Activated naive CD8-positive, alpha-beta T cell treated with anti-CD3 and anti-CD28 coated beads for 36 hours (primary cell): ENCODE data around the gene KLB. TPM values are rescaled to one million over a fixed set of nuclear protein-coding genes. Genes with fewer than 3 reads are reported as not detected.

Experiments
- DNase-seq: peaks from one replicate; pipeline ENCODE4 v3.0.0; 2021
- H3K27ac Mint-ChIP-seq: one replicate; pipeline ENCODE4 v1.8.0; 2022; ENCODE audit warnings: mild to moderate bottlenecking, moderate library complexity, mixed read lengths
- H3K27me3 Mint-ChIP-seq: one replicate; pipeline ENCODE4 v1.8.0; 2022; ENCODE audit warnings: mild to moderate bottlenecking, mixed read lengths
- H3K36me3 Mint-ChIP-seq: one replicate; pipeline ENCODE4 v1.8.0; 2021; ENCODE audit warnings: mild to moderate bottlenecking, mixed read lengths
- H3K4me1 Mint-ChIP-seq: one replicate; pipeline ENCODE4 v1.8.0; 2021; ENCODE audit warnings: mixed read lengths
- H3K4me3 Mint-ChIP-seq: one replicate; pipeline ENCODE4 v1.8.0; 2022; ENCODE audit warnings: mild to moderate bottlenecking, moderate library complexity, mixed read lengths
- H3K9me3 Mint-ChIP-seq: one replicate; pipeline ENCODE4 v1.8.0; 2022; ENCODE audit warnings: mixed read lengths
- total RNA-seq, 2 experiments: library from RNA; stranded (reverse); gene quantifications; one replicate each; pipeline ENCODE4 v1.2.3, GENCODE V29; 2021

The KLB gene
- total RNA-seq, 2 experiments from 2014 or later, result not detected

DNA sequence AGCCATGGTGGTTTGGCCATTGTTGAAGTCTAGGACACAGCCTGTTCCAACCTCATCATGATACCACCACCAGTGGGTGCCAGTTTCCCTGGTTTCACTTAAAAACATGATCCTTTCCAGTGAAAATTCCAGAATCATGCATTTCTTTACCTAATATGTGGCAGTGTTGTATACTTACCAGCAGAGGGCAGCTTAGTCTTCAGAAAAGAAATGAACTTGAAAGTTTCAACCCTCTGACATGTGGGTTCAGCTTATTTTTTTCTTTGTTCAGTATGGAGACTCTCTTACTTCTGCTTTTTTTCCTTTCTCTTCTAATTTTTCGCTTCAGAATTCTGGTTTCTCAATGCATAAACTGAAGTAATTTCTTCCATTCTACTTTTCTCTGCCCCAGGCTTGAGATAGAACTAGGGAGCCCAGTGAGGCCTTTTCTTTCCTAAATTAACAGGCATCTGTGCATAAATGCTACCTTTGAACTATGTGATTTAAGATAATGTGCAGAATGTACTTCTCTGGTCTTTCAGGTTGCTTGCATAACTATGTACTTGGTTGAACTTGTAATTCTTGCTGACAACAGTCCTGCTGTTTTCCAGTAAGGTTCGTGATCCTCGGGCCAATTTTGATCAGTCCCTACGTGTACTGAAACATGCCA, 62.8 kb downstream of the KLB start:
- no peak for DNase-seq
- H3K4me1 Mint-ChIP-seq, result peaks cover 14% of the 10 kb centered on the region
- no peaks in the 10 kb centered on the region for H3K27me3 Mint-ChIP-seq
- H3K4me3 Mint-ChIP-seq, result no peak overlapping the region
- H3K27ac Mint-ChIP-seq, result peak overlapping the region; percentile 79
- peaks cover 27% of the 10 kb centered on the region for H3K36me3 Mint-ChIP-seq
- no peaks in the 10 kb centered on the region for H3K9me3 Mint-ChIP-seq

DNA sequence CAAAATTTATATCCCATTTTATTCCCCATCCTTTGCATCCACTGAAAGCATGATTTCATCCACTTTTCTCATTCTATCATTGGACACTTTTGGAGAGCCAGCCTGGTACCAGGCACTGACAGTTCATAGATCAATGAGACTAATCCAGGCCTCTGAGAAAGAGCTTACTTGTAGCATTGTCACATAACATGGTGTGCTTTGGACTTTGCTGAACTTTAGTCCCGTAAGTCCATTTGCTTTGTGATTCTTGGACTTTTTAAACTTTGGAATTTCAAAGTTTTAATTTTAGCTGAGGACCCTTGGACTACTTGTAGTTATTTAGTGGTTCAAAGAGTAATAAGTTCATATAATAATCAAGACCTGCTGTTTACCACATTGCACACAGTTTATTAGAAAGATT, 63.7 kb downstream of the KLB start:
- Mint-ChIP-seq H3K27ac (no peak overlapping the region), H3K4me3 (no peak overlapping the region), H3K27me3 (no peaks in the 10 kb centered on the region), H3K9me3 (no peaks in the 10 kb centered on the region), H3K36me3 (peaks cover 21% of the 10 kb centered on the region), H3K4me1 (peaks cover 8% of the 10 kb centered on the region)
- no peak for DNase-seq

DNA sequence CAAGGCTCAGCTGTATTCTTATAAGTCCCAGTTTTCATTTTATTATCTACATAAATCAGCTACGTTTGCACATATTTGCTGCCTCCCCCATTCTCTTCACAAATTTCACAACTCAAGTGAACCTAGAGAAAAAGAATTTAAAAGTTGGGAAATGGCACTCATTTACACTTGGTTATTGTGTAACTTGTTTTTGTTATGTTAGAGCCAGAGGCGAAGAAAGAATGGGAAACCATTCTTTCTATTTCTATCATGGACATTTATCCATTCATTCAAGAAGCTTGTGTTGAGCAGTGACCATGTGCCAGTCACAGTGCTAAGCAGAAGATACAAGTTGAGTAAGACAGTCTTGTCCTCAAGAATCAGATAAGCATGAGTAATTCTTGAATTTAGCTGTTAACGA, 65.7 kb downstream of the KLB start:
- H3K4me3 Mint-ChIP-seq, result no peak overlapping the region
- H3K9me3 Mint-ChIP-seq, result no peaks in the 10 kb centered on the region
- no peaks in the 10 kb centered on the region for H3K27me3 Mint-ChIP-seq
- DNase-seq, result no peak
- H3K4me1 Mint-ChIP-seq, result peaks cover 8% of the 10 kb centered on the region
- H3K36me3 Mint-ChIP-seq, result peaks cover 21% of the 10 kb centered on the region
- H3K27ac Mint-ChIP-seq, result no peak overlapping the region

DNA sequence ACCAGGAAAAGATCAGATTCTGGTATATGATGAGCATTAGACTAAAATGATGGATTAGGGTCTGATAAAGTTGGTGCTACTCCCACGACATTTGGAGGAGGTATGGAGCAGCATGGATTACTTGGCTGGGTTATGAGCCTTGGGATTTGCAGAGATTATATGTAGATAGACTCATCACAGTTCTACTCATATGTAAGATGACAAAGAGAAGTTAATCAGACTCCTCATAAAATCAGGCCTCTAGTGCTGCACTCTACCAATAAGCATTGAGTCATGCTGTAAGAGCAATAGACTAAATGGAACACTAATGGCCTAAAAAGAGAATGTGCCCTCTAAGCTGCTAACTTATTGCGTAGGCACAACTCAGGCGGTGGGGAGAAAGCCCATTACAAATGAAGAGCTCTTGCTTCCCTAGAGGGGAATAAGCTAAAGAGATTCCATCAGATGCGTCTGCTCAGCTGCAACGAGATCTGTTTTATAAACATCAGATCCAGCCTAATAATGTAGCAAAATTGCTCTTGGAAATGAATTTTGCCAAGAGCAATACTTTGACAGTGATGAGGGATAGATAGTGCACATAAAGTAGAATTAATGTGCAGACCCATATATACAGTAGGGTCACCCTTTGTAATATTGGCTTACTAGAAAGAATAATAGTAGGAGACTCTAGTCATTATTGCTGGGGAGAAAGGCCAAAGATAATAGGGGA, 69.6 kb downstream of the KLB start:
- Mint-ChIP-seq H3K4me1 (no peaks in the 10 kb centered on the region), H3K27ac (no peak overlapping the region), H3K36me3 (peaks cover 5% of the 10 kb centered on the region), H3K4me3 (no peak overlapping the region), H3K27me3 (no peaks in the 10 kb centered on the region), H3K9me3 (no peaks in the 10 kb centered on the region)
- no peak for DNase-seq

DNA sequence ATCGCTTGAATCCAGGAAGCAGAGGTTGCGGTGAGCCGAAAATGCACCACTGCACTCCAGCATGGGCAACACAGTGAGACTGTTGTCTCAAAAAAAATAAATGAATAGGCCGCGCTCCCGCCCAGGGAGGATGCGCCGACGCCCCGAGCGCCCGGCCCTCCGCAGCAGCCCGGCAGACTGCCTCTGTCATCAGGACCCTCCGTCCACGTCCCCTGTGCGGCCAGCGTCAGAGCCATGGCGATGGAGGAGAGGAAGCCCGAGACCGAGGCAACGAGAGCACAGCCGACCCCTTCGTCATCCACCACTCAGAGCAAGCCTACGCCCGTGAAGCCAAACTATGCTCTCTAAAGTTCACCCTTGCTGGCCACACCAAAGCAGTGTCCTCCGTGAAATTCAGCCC, 73.5 kb downstream of the KLB start:
- Mint-ChIP-seq H3K36me3 (no peaks in the 10 kb centered on the region), H3K4me3 (no peak overlapping the region), H3K27ac (no peak overlapping the region), H3K27me3 (no peaks in the 10 kb centered on the region), H3K9me3 (no peaks in the 10 kb centered on the region), H3K4me1 (no peaks in the 10 kb centered on the region)
- DNase-seq, result no peak

DNA sequence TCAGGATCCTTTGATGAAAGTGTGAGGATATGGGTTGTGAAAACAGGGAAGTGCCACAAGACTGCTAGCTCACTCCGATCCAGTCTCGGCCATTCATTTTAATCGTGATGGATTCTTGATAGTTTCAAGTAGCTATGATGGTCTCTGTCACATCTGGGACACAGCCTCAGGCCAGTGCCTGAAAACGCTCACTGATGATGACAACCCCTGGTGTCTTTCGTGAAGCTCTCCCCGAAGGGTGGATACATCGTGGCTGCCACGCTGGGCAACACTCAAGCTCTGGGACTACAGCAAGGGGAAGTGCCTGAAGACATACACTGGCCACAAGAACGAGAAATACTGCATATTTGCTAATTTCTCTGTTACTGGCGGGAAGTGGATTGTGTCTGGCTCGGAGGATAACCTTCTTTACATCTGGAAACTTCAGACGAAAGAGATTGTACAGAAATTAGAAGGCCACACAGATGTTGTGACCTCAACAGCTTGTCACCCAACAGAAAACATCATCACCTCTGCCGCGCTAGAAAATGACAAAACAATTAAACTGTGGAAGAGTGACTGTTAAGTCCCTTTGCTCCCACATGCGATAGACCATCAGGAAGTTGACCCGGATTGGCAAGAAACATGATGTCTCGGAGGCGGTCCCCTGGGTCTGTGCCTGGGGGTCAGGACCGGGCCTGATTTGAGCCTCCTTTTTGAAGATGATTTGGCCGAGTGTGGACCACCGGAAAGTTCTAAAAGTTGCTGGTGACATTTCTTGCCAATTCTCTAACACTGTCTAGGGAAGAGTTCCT, 74.4 kb downstream of the KLB start:
- DNase-seq, result no peak
- H3K4me3 Mint-ChIP-seq, result no peak overlapping the region
- H3K36me3 Mint-ChIP-seq, result no peaks in the 10 kb centered on the region
- H3K27ac Mint-ChIP-seq, result no peak overlapping the region
- H3K9me3 Mint-ChIP-seq, result no peaks in the 10 kb centered on the region
- no peaks in the 10 kb centered on the region for H3K4me1 Mint-ChIP-seq
- no peaks in the 10 kb centered on the region for H3K27me3 Mint-ChIP-seq

DNA sequence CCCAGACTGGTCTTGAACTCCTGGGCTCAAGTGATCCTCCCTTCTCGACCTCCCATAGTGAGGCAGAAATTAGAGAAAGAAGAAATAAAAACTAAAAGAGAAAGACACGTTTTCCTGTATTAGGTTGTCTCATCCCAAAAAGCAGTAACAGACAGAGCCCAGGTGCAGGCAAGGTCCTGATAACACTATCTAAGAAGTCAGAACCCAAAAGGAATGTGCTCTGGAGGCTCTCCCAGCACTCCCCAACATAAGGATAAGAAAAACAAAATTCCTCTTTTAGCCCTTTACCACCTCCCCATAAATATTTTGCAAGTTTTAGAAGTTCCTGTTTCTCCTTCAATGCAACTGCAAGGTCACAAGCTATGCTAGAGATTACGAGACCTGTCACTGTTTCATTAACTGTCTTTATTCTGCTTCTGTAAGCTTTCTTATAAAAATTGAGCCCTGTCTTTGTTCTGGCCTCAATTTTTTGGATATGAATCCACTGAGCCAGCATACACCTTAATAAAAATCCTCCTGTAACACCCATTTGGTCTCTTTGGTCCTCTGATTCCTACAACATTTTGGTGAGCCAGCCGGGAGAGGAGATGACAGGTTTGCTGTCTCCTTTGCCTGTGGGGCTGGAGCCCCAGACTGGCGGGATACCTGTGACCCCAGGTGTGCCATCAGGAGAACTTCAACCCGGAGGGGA, 78.0 kb downstream of the KLB start:
- Mint-ChIP-seq H3K4me3 (no peak overlapping the region), H3K36me3 (no peaks in the 10 kb centered on the region), H3K27ac (no peak overlapping the region), H3K4me1 (no peaks in the 10 kb centered on the region), H3K27me3 (no peaks in the 10 kb centered on the region), H3K9me3 (no peaks in the 10 kb centered on the region)
- DNase-seq, result no peak

DNA sequence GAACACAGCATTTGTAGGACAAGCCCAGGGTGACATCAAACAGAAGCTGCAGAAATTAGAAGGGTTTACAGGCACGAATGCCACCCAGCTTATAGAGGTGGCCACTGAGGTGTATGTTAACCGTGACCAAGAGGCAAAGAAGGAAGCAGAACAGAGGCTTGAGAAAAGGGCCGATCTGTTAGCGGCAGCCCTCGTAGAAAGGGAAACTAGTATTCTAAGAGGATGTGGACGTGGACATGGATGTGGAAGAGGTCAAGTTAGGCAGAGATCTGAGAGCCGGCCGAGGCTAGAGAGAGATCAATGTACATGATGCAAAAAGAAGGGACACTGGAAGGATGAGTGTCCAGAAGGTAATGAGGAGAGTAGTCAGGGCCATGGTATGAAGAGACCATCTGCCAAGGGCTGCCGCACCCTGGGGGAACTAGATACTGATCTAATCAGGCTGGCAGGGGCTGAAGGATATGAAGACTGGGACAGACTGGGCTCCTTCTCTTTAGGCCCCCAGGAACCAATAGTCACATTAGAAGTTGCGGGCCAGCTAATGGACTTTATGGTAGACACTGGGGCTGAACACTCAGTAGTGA, 79.6 kb downstream of the KLB start:
- Mint-ChIP-seq H3K27me3 (no peaks in the 10 kb centered on the region), H3K4me1 (no peaks in the 10 kb centered on the region), H3K27ac (no peak overlapping the region), H3K9me3 (no peaks in the 10 kb centered on the region), H3K4me3 (no peak overlapping the region), H3K36me3 (no peaks in the 10 kb centered on the region)
- no peak for DNase-seq

DNA sequence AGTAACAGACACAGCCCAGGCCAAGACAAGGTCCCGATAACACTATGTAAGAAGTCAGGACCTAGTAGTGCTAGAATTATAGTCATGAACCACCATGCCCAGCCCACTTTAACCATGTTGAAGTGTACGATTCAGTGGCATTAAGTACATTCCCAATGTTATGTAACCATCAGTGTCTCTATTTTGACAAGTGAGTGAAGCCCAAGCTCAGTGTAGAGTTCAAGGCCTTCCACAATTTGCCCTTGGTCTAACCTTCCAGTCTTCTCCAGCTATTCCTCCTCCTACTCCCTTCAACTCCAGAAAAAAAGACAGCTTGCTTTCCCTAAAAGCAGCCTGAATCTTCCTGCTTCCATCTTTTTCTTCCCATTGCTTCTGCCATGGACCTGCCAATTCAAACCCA, 83.6 kb downstream of the KLB start:
- no peak overlapping the region for H3K27ac Mint-ChIP-seq

DNA sequence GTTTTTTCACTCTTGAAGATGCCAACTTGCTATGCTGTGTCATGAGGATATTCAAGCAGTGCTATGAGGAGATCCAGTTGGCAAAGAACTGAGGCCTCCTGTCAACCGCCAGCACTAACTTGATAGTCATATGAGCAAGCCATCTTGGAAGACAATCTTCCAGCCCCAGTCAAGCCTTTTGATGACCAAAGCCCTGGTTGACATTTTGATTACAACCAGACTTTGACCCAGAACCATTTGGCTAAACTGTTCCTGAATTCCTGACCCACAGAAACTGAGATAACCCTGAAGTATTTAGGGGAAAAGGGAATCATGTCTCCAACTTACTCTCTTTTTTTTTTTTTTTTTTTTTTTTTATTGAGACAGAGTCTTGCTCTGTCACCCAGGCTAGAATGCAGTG, 87.6 kb downstream of the KLB start:
- H3K36me3 Mint-ChIP-seq, result peaks cover 1% of the 10 kb centered on the region
- no peaks in the 10 kb centered on the region for H3K27me3 Mint-ChIP-seq
- H3K4me3 Mint-ChIP-seq, result no peak overlapping the region
- H3K4me1 Mint-ChIP-seq, result no peaks in the 10 kb centered on the region
- DNase-seq, result no peak
- H3K9me3 Mint-ChIP-seq, result no peaks in the 10 kb centered on the region
- no peak overlapping the region for H3K27ac Mint-ChIP-seq

More for the DNA sequence above, 83.6 kb downstream of the KLB start:
- H3K4me1 Mint-ChIP-seq, result no peaks in the 10 kb centered on the region
- no peaks in the 10 kb centered on the region for H3K27me3 Mint-ChIP-seq
- no peaks in the 10 kb centered on the region for H3K36me3 Mint-ChIP-seq
- DNase-seq, result no peak
- H3K9me3 Mint-ChIP-seq, result no peaks in the 10 kb centered on the region
- no peak overlapping the region for H3K4me3 Mint-ChIP-seq

DNA sequence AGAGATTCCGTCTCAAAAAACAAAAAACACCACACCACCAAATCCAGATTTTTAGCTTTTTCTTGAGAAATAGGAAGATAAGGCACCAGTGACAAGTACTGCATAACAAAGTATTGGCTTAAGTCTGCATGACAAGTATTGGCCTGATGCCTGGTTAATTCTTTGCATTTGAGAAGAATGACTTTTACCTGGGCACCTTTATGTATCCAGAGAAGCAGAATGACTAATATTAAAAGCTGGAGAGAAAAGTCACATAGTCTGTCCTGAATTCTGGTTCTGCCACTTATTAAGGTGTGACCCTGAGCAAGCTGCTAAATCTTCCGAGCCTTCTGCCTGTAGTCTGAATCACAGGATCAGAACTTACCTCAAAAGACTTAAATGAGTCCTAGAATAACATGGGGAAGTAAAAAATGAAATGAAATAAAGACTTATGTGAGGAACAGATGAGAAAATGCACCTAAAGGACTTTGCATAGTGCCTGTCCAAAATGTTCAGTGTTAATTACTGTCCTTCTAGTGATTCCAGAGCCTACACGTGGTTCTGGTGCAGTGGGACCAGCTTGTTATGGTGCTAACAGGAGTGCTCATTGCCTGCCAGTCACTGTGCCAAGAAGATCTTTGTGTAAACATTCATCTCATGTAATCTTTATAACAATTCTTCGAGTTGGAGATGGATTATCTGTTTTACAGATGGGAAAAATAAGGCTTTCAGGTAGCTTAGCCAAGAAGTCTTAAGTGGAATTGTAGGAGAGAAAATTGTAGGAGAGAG, 88.9 kb downstream of the KLB start:
- Mint-ChIP-seq H3K36me3 (peaks cover 1% of the 10 kb centered on the region), H3K27ac (no peak overlapping the region), H3K27me3 (no peaks in the 10 kb centered on the region), H3K4me3 (no peak overlapping the region), H3K9me3 (no peaks in the 10 kb centered on the region), H3K4me1 (no peaks in the 10 kb centered on the region)
- no peak for DNase-seq

DNA sequence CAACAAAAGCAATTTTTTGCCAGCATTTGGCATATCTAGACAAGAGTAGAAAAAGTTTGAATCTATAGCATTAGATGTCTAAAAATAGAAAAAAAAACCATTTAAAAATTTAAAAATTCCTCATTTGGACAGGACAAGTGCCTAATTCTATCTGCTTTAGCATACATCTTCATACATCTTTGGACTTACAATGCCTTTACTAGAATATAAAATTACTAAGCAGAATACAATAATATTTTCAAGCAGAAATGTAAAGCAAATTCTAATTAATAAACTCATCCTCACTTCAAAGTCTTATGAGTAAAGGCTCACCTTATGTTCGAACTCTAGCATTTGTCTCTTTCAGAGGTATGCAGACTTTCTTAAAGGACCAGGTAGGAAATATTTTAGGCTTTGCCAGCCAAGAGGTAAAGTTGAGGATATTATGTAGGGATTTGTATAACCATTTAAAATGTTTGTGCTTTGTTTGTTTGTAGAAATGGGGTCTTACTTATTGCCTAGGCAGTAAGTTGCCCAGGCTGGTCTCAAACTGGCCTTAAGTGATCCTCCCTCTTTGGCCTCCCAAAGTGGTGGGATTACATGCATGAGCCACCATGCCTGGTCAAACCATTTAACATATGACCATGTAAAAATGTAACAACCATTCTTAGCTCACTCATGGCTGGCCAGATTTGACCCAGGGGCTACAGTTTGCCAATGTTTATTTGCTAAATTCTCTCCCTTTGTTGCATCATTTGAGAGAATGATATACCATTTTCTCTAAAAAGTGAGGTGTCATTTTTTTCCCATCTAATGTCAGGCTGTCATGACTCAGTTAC, 91.4 kb downstream of the KLB start:
- Mint-ChIP-seq H3K4me1 (no peaks in the 10 kb centered on the region), H3K27me3 (no peaks in the 10 kb centered on the region), H3K4me3 (no peak overlapping the region), H3K36me3 (peaks cover 1% of the 10 kb centered on the region), H3K27ac (no peak overlapping the region), H3K9me3 (no peaks in the 10 kb centered on the region)
- DNase-seq, result no peak

DNA sequence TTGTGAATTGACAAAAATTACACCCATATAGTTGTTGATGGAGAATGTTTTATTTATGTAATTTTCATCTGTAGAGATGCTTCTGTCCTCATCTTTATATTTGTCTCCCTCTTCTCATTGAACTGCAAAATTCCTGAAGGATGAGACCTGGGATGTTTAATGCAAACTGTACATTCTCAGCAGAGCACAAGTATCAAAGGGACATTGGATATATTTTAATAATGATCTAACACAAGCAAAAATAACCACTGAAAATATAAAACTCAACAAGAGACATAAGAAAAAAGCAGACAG, 91.9 kb downstream of the KLB start:
- Mint-ChIP-seq H3K27me3 (no peaks in the 10 kb centered on the region), H3K4me3 (no peak overlapping the region), H3K4me1 (no peaks in the 10 kb centered on the region), H3K27ac (no peak overlapping the region), H3K36me3 (peaks cover 7% of the 10 kb centered on the region), H3K9me3 (no peaks in the 10 kb centered on the region)
- DNase-seq, result no peak
